NCI-H2029 treated with DMSO at 0.1 percent for 48 hours (cell line): Measurements from ENCODE around the gene HECTD4.

ENCODE experiments used
- DNase-seq: peaks from one replicate; lab custom pipeline; 2025; lab: John Stamatoyannopoulos, UW

HECTD4 gene

GRCh38 chr12:112176321-112177010 lies 205.8 kb downstream of the HECTD4 start:
- no peak for DNase-seq

GRCh38 chr12:112175361-112176155 lies 206.7 kb downstream of the HECTD4 start:
- no peak for DNase-seq

GRCh38 chr12:112172556-112173324 lies 209.5 kb downstream of the HECTD4 start:
- no peak for DNase-seq

GRCh38 chr12:112170971-112171596 lies 211.1 kb downstream of the HECTD4 start:
- no peak for DNase-seq

GRCh38 chr12:112170376-112170775 lies 211.9 kb downstream of the HECTD4 start:
- DNase-seq = no peak

- no peak for DNase-seq
Observed at GRCh38 chr12:112169966-112170365, 212.3 kb downstream of the HECTD4 start.

GRCh38 chr12:112169161-112169872 lies 212.9 kb downstream of the HECTD4 start:
- no peak for DNase-seq

- DNase-seq = no peak
Observed at GRCh38 chr12:112168561-112168971, 213.7 kb downstream of the HECTD4 start.

- DNase-seq = no peak
Observed at GRCh38 chr12:112167718-112168525, 214.3 kb downstream of the HECTD4 start.

GRCh38 chr12:112167031-112167461 lies 215.2 kb downstream of the HECTD4 start:
- DNase-seq = no peak

- DNase-seq = no peak
Observed at GRCh38 chr12:112166051-112167015, 215.9 kb downstream of the HECTD4 start.

- no peak for DNase-seq
Observed at GRCh38 chr12:112165624-112166023, 216.6 kb downstream of the HECTD4 start.

- DNase-seq = no peak
Observed at GRCh38 chr12:112164011-112164660, 218.1 kb downstream of the HECTD4 start.

GRCh38 chr12:112163471-112163991 lies 218.7 kb downstream of the HECTD4 start:
- no peak for DNase-seq

GRCh38 chr12:112163056-112163455 lies 219.2 kb downstream of the HECTD4 start:
- DNase-seq = no peak

GRCh38 chr12:112162241-112162790 lies 219.9 kb downstream of the HECTD4 start:
- no peak for DNase-seq

GRCh38 chr12:112161711-112162110 lies 220.5 kb downstream of the HECTD4 start:
- no peak for DNase-seq

- no peak for DNase-seq
Observed at GRCh38 chr12:112160611-112161010, 221.6 kb downstream of the HECTD4 start.
